ENCODE measurements around the gene IQCH. TPM values are rescaled to one million over a fixed set of nuclear protein-coding genes. Genes with fewer than 3 reads are reported as not detected.

IQCH gene
- total and polyA plus RNA-seq, 4 donors: 1.2 to 3.4 (median 2.0) TPM; not detected in 1

GRCh38 chr15:67505675-67506572 lies 251.3 kb downstream of the IQCH start:
- H3K36me3 ChIP-seq (ENCODE audit: control insufficient read depth in 1 of 2, insufficient read depth in 2 of 2, low read length in 1 of 2): peaks cover 0 to 3% of the 10 kb centered on the region in 2 donors

GRCh38 chr15:67506775-67507747 lies 252.5 kb downstream of the IQCH start:
- no peak overlapping the region for H3K27ac ChIP-seq (ENCODE audit: low read depth in 1 of 2, low read length in 2 of 2)
- 91 to 92% methylated on average over 11 of the region's 11 CpGs for WGBS, 2 donors
- DNase-seq (no peak), ATAC-seq (ENCODE audit: low FRiP score) (no peak)
- no peaks in the 10 kb centered on the region for H3K4me1 ChIP-seq (ENCODE audit: control insufficient read depth in 1 of 2, insufficient read depth in 2 of 2, low read length in 2 of 2)
- H3K27me3 ChIP-seq (ENCODE audit: control insufficient read depth in 1 of 2, insufficient read depth in 2 of 2, low read length in 1 of 2): no peaks in the 10 kb centered on the region
- no peak overlapping the region for H3K4me3 ChIP-seq (ENCODE audit: low read length in 2 of 2)
- intact Hi-C loops (cut with DNase I): no loop called here
- H3K9me3 ChIP-seq (ENCODE audit: control insufficient read depth, low read length): no peaks in the 10 kb centered on the region
- H3K36me3 ChIP-seq (ENCODE audit: control insufficient read depth in 1 of 2, insufficient read depth in 2 of 2, low read length in 1 of 2): peaks cover 0 to 3% of the 10 kb centered on the region in 2 donors

More at GRCh38 chr15:67505675-67506572, 251.3 kb downstream of the IQCH start:
- no peak overlapping the region for H3K27ac ChIP-seq (ENCODE audit: low read depth in 1 of 2, low read length in 2 of 2)
- 77 to 82% methylated on average over 5 of the region's 5 CpGs for WGBS, 2 donors
- intact Hi-C loops (cut with DNase I): no loop called here
- no peaks in the 10 kb centered on the region for H3K9me3 ChIP-seq (ENCODE audit: control insufficient read depth, low read length)
- ATAC-seq (ENCODE audit: low FRiP score) (no peak), DNase-seq (no peak)
- no peak overlapping the region for H3K4me3 ChIP-seq (ENCODE audit: low read length in 2 of 2)
- no peaks in the 10 kb centered on the region for H3K27me3 ChIP-seq (ENCODE audit: control insufficient read depth in 1 of 2, insufficient read depth in 2 of 2, low read length in 1 of 2)
- H3K4me1 ChIP-seq (ENCODE audit: control insufficient read depth in 1 of 2, insufficient read depth in 2 of 2, low read length in 2 of 2): no peaks in the 10 kb centered on the region

DNA sequence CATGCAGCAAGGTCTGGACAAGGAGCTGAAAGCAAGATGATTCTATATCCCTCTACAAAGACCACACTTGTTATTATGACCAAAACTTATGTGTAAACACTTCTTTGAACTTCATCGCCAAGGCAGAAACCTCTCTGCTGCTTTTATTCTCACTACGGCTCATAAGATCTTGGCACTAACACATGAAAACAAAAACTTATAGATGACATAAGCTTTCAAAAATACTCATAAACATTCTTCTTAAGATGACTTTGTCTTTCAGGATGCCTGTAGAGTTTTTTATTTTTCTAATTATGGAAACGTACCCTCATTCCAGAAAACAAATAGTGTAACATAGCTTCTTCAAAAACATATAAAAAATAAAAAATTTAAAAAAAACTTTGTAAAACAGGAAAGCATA lies 253.8 kb downstream of the IQCH start:
- Histone ChIP-seq H3K4me3 (ENCODE audit: low read length in 2 of 2) (no peak overlapping the region), H3K27ac (ENCODE audit: low read depth in 1 of 2, low read length in 2 of 2) (no peak overlapping the region), H3K4me1 (ENCODE audit: control insufficient read depth in 1 of 2, insufficient read depth in 2 of 2, low read length in 2 of 2) (no peaks in the 10 kb centered on the region), H3K9me3 (ENCODE audit: control insufficient read depth, low read length) (no peaks in the 10 kb centered on the region), H3K36me3 (ENCODE audit: control insufficient read depth in 1 of 2, insufficient read depth in 2 of 2, low read length in 1 of 2) (peaks cover 2 to 3% of the 10 kb centered on the region in 2 donors), H3K27me3 (ENCODE audit: control insufficient read depth in 1 of 2, insufficient read depth in 2 of 2, low read length in 1 of 2) (no peaks in the 10 kb centered on the region)
- WGBS, 2 donors: 88 to 89% methylated on average over 3 of the region's 3 CpGs
- DNase-seq: no peak
- intact Hi-C loops (cut with DNase I): no loop called here
- no peak for ATAC-seq (ENCODE audit: low FRiP score)

DNA sequence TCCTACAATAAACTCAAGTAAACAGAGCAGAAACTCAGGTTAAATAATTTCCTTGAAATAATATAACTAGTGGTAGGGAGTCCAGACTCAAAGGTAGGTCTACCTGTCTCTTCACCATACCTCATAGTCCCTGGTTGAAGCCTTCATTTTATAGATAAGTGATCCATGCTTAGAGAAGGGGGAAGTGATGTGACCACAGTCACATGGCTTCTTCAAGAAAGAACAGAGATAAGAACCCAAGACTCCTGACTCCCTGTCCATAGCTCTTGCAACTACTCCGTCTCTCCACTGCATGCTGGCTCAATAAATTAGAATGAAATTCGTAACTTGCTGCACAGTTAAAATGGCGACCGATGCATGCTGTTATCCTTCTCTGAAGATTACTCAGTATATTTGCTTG lies 255.3 kb downstream of the IQCH start:
- Histone ChIP-seq H3K27ac (ENCODE audit: low read depth in 1 of 2, low read length in 2 of 2) (no peak overlapping the region), H3K27me3 (ENCODE audit: control insufficient read depth in 1 of 2, insufficient read depth in 2 of 2, low read length in 1 of 2) (no peaks in the 10 kb centered on the region), H3K9me3 (ENCODE audit: control insufficient read depth, low read length) (no peaks in the 10 kb centered on the region), H3K4me3 (ENCODE audit: low read length in 2 of 2) (no peak overlapping the region), H3K36me3 (ENCODE audit: control insufficient read depth in 1 of 2, insufficient read depth in 2 of 2, low read length in 1 of 2) (peaks cover 5 to 6% of the 10 kb centered on the region in 2 donors), H3K4me1 (ENCODE audit: control insufficient read depth in 1 of 2, insufficient read depth in 2 of 2, low read length in 2 of 2) (no peaks in the 10 kb centered on the region)
- WGBS, 2 donors: 95% methylated on average over 4 of the region's 4 CpGs
- no peak for DNase-seq
- no peak for ATAC-seq (ENCODE audit: low FRiP score)
- intact Hi-C loops (cut with DNase I): no loop called here

GRCh38 chr15:67510597-67511190 lies 256.1 kb downstream of the IQCH start:
- WGBS, 2 donors: 85 to 86% methylated on average over 7 of the region's 7 CpGs
- Histone ChIP-seq H3K9me3 (ENCODE audit: control insufficient read depth, low read length) (no peaks in the 10 kb centered on the region), H3K4me1 (ENCODE audit: control insufficient read depth in 1 of 2, insufficient read depth in 2 of 2, low read length in 2 of 2) (no peaks in the 10 kb centered on the region), H3K27ac (ENCODE audit: low read depth in 1 of 2, low read length in 2 of 2) (no peak overlapping the region), H3K4me3 (ENCODE audit: low read length in 2 of 2) (no peak overlapping the region), H3K36me3 (ENCODE audit: control insufficient read depth in 1 of 2, insufficient read depth in 2 of 2, low read length in 1 of 2) (peaks cover 5 to 6% of the 10 kb centered on the region in 2 donors), H3K27me3 (ENCODE audit: control insufficient read depth in 1 of 2, insufficient read depth in 2 of 2, low read length in 1 of 2) (no peaks in the 10 kb centered on the region)
- ATAC-seq (ENCODE audit: low FRiP score): no peak
- DNase-seq: no peak
- intact Hi-C loops (cut with DNase I): no loop called here

DNA sequence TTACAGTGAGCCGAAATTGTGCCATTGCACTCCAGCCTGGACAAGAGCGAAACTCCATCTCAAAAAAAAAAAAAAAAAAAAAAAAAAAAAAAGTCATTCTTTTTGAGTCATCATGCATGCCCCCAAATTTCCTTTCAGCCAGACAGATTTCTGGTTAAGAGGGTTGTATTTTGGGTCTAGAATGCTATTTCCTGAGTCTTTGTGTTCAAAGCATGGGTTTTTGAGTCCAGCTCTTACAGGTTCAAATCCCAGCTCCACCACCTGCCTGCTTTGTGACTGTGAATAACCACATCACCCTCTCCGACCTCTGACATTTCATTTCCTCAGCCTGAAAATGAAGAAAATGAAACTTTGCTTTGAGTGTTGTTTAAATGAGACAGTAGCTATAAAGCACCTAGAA lies 257.0 kb downstream of the IQCH start:
- H3K36me3 ChIP-seq (ENCODE audit: control insufficient read depth in 1 of 2, insufficient read depth in 2 of 2, low read length in 1 of 2): peaks cover 5 to 6% of the 10 kb centered on the region in 2 donors
- no peak for DNase-seq
- H3K4me3 ChIP-seq (ENCODE audit: low read length in 2 of 2): no peak overlapping the region
- H3K4me1 ChIP-seq (ENCODE audit: control insufficient read depth in 1 of 2, insufficient read depth in 2 of 2, low read length in 2 of 2): no peaks in the 10 kb centered on the region
- no peak for ATAC-seq (ENCODE audit: low FRiP score)
- H3K27ac ChIP-seq (ENCODE audit: low read depth in 1 of 2, low read length in 2 of 2): no peak overlapping the region
- intact Hi-C loops (cut with DNase I): no loop called here
- H3K9me3 ChIP-seq (ENCODE audit: control insufficient read depth, low read length): no peaks in the 10 kb centered on the region
- 97% methylated on average over 3 of the region's 3 CpGs for WGBS, 2 donors
- no peaks in the 10 kb centered on the region for H3K27me3 ChIP-seq (ENCODE audit: control insufficient read depth in 1 of 2, insufficient read depth in 2 of 2, low read length in 1 of 2)

GRCh38 chr15:67512140-67512539 lies 257.6 kb downstream of the IQCH start:
- no peaks in the 10 kb centered on the region for H3K9me3 ChIP-seq (ENCODE audit: control insufficient read depth, low read length)
- ATAC-seq (ENCODE audit: low FRiP score): no peak
- H3K27ac ChIP-seq (ENCODE audit: low read depth in 1 of 2, low read length in 2 of 2): no peak overlapping the region
- intact Hi-C loops (cut with DNase I): no loop called here
- H3K4me3 ChIP-seq (ENCODE audit: low read length in 2 of 2): no peak overlapping the region
- peaks cover 5 to 6% of the 10 kb centered on the region in 2 donors for H3K36me3 ChIP-seq (ENCODE audit: control insufficient read depth in 1 of 2, insufficient read depth in 2 of 2, low read length in 1 of 2)
- whole genome bisulfite sequencing, 2 donors: 30 to 36% methylated on average over 3 of the region's 3 CpGs
- no peaks in the 10 kb centered on the region for H3K27me3 ChIP-seq (ENCODE audit: control insufficient read depth in 1 of 2, insufficient read depth in 2 of 2, low read length in 1 of 2)
- DNase-seq: no peak
- no peaks in the 10 kb centered on the region for H3K4me1 ChIP-seq (ENCODE audit: control insufficient read depth in 1 of 2, insufficient read depth in 2 of 2, low read length in 2 of 2)

GRCh38 chr15:67512933-67513714 lies 258.5 kb downstream of the IQCH start:
- Histone ChIP-seq H3K27me3 (ENCODE audit: control insufficient read depth in 1 of 2, insufficient read depth in 2 of 2, low read length in 1 of 2) (no peaks in the 10 kb centered on the region), H3K4me3 (ENCODE audit: low read length in 2 of 2) (no peak overlapping the region), H3K36me3 (ENCODE audit: control insufficient read depth in 1 of 2, insufficient read depth in 2 of 2, low read length in 1 of 2) (peaks cover 5 to 6% of the 10 kb centered on the region in 2 donors), H3K9me3 (ENCODE audit: control insufficient read depth, low read length) (no peaks in the 10 kb centered on the region), H3K4me1 (ENCODE audit: control insufficient read depth in 1 of 2, insufficient read depth in 2 of 2, low read length in 2 of 2) (no peaks in the 10 kb centered on the region), H3K27ac (ENCODE audit: low read depth in 1 of 2, low read length in 2 of 2) (no peak overlapping the region)
- ATAC-seq (ENCODE audit: low FRiP score): no peak
- intact Hi-C loops (cut with DNase I): no loop called here
- WGBS, 2 donors: 80 to 84% methylated on average over 9 of the region's 9 CpGs
- DNase-seq: no peak
